HG03439 (cell line): ENCODE measurements around the gene TARBP1.
"Not testable (repeated sequence)": the region's sequence is repeated elsewhere in the genome, so short reads cannot be mapped to it uniquely, and the experiment has no call there.

ENCODE experiments used
- ATAC-seq: cut with Tn5 transposase; IDR thresholded peaks from one replicate; pipeline ENCODE4 v1.9.1; 2021; ENCODE audit warnings: mild to moderate bottlenecking, moderate library complexity; ENCODE audit not compliant: unreplicated experiment

TARBP1 gene

DNA sequence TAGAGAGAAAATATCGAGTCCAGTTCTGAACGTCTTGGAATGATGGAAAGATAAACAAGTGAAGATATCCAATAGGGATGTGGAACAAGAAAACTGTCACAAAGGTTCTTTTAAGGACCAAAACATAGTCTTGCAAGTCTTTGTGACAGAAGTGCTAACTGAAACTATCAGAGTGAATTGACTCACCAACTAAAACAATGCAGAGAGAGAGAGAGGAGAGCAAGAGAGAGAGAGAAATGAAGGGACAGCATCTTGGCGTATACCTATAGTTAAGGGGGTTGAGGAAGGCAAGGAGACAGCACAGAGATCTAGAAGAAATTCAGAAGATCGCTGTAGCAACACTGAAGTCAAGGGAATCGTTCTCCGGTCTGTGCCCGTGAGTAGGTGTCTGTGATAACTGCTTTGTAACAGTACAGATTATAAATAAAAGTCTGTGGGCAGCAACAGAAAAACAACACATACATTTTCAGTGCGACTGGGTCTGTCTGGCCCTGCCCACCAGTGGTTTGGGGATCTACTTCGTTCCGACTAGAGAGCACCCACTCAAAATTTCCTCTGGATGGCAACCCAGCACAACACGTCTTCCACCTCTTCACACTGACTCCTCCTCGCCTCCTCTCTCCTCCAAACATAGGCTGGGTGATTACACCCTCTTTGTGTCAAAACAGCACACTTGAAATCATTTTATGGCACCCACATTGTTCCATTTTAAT lies 110.5 kb downstream of the TARBP1 start:
- no peak for ATAC-seq

DNA sequence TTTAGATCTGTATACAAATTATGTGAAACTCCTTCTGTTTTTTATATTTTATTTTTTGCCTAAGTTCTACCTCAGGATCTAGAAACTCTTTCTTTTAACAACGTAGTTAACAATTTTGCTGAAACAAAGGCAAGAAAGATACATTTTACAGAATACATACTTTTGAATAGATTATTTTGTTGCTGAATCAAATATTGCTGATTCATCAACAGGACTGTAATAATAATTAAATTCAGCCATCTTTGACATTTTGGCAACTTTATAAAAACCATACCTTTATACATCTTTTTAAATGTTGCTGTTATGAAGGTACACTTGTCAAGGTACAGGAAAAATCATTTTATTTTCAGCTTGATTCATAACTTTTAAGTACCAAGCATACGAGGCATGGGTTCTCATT lies 116.4 kb downstream of the TARBP1 start:
- no peak for ATAC-seq

DNA sequence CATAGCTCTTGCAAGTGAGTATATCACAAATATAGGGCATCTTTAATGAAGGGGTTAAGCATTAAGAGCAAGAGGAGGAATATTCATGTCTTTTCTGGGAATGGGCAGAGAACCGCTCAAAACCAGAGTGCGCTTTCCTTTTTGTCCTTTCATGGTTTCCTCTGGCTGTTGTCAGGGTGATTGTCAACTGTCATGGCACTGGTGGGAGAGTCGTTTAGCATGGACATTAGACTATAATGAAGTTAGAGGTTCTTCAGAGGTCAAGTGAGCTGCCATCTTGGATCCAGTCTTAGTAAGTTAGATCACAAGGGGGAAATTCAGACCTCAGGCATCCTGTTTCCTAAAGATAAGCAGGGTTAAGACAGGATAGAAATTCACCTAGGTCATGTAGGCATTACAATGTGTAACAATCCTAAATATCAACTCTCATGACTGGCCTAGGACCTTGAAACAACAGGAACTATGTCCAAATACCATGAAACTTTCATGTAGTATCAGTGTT lies 117.8 kb downstream of the TARBP1 start:
- ATAC-seq = no peak

DNA sequence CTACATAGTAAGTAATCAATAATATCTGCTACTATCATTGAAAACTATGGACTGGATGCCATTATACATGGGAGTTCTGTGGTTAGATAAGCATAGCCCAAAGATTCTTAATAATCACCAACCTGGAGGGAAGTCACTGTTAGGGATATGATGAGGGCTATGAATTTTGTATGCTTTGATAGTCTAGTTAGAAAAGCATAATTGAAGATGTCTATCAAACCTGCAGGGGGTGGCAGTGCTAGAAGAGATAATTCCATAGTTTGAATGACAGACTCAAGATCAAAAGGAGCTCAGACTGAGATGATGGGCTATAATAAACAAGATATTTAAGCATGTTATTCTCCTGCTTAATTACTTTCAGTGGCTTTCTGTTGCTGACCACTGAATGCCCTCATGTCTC lies 121.1 kb downstream of the TARBP1 start:
- ATAC-seq = no peak

DNA sequence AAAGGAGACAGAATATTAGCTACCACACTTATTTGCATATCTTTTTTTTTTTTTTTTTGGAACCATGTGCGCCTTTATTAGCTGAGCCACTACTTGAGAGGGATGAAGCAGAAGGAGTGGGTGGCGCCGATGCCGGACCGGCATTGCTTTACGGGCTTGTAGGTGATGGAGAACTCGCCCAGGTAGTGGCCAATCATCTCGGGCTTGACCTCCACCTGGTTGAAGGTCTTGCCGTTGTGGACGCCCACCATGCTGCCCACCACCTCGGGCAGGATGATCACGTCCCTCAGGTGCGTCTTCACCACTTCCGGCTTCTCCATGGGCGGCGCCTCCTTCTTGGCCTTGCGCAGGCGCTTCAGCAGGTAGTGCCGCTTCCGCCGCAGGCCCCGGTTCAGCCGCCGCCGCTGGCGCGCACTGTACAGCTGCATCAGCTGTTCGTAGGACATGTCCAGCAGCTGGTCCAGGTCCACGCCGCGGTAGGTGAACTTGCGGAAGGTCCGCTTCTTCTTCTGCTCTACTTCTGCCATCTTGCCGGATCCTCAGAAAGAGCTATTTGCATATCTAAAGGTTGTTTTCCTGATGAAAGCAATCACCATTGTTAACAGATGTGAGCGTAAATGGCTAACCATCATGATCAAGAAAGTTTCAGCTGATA lies 122.2 kb downstream of the TARBP1 start:
- not testable (repeated sequence) for ATAC-seq

GRCh38 chr1:234355782-234356510 lies 123.0 kb downstream of the TARBP1 start:
- ATAC-seq = no peak

GRCh38 chr1:234348964-234349363 lies 130.0 kb downstream of the TARBP1 start:
- no peak for ATAC-seq

GRCh38 chr1:234345237-234345636 lies 133.7 kb downstream of the TARBP1 start:
- ATAC-seq = no peak

GRCh38 chr1:234342774-234343173 lies 136.2 kb downstream of the TARBP1 start:
- ATAC-seq = no peak
